ENCODE measurements around the gene PBX3.

DNA sequence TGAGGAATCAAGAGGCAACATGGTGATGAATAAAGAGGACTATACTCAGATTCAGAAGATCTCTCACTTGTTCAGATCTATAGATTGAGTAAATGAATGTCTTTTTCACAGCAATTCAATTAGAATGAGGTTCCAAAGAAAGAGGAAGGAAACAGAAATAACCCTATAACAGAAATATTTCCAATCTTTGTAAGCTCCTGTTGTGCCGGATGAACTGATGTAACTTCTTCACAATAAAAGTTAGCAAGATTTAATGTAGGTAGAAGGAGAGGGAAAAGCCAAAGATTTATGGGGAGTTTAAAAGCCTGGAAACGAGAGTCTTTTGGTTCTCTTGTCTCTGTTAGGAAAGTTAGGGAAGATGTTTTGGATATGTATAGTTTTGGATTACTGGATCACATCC, 92.1 kb downstream of the PBX3 start:
- TF ChIP-seq CTCF (IDR thresholded peaks at IDR 0.05) (no peak), POLR2A (IDR thresholded peaks at IDR 0.05) (no peak)
